ENCODE measurements around the gene ACOT11. TPM values are rescaled to one million over a fixed set of nuclear protein-coding genes. Genes with fewer than 3 reads are reported as not detected.

ACOT11 gene
- total RNA-seq, 2 donors from 2014 or later: 0.67 to 0.78 TPM

- DNase-seq: no peak
Observed at GRCh38 chr1:54559771-54560231, 11.8 kb downstream of the ACOT11 start.

GRCh38 chr1:54564312-54565112, 16.5 kb downstream of the ACOT11 start:
- ATAC-seq (no peak), DNase-seq (no peak)
- Mint-ChIP-seq H3K4me3 (no peak overlapping the region), H3K36me3 (ENCODE audit: low read depth) (no peaks in the 10 kb centered on the region), H3K27me3 (no peaks in the 10 kb centered on the region), H3K27ac (no peak overlapping the region), H3K4me1 (peaks cover 4% of the 10 kb centered on the region)
- H3K9me3 ChIP-seq (ENCODE audit: control insufficient read depth, low read length, poor library complexity, severe bottlenecking): no peaks in the 10 kb centered on the region

More at GRCh38 chr1:54559771-54560231, 11.8 kb downstream of the ACOT11 start:
- Mint-ChIP-seq H3K36me3 (ENCODE audit: low read depth) (peaks cover 3% of the 10 kb centered on the region), H3K27ac (no peak overlapping the region), H3K27me3 (peaks cover 9% of the 10 kb centered on the region), H3K4me3 (no peak overlapping the region), H3K4me1 (peaks cover 7% of the 10 kb centered on the region)
- ATAC-seq: no peak
- no peaks in the 10 kb centered on the region for H3K9me3 ChIP-seq (ENCODE audit: control insufficient read depth, low read length, poor library complexity, severe bottlenecking)

GRCh38 chr1:54565113-54565501, 17.1 kb downstream of the ACOT11 start:
- no peak overlapping the region for H3K27ac Mint-ChIP-seq
- no peaks in the 10 kb centered on the region for H3K9me3 ChIP-seq (ENCODE audit: control insufficient read depth, low read length, poor library complexity, severe bottlenecking)
- H3K4me3 Mint-ChIP-seq: no peak overlapping the region
- no peaks in the 10 kb centered on the region for H3K36me3 Mint-ChIP-seq (ENCODE audit: low read depth)
- DNase-seq: no peak
- H3K4me1 Mint-ChIP-seq: peaks cover 4% of the 10 kb centered on the region
- no peak for ATAC-seq
- no peaks in the 10 kb centered on the region for H3K27me3 Mint-ChIP-seq

GRCh38 chr1:54566438-54567141, 18.6 kb downstream of the ACOT11 start:
- Mint-ChIP-seq H3K4me1 (peaks cover 4% of the 10 kb centered on the region), H3K36me3 (ENCODE audit: low read depth) (no peaks in the 10 kb centered on the region), H3K27me3 (no peaks in the 10 kb centered on the region), H3K27ac (no peak overlapping the region), H3K4me3 (no peak overlapping the region)
- no peaks in the 10 kb centered on the region for H3K9me3 ChIP-seq (ENCODE audit: control insufficient read depth, low read length, poor library complexity, severe bottlenecking)
- ATAC-seq (no peak), DNase-seq (no peak)

- Mint-ChIP-seq H3K4me1 (peaks cover 8% of the 10 kb centered on the region), H3K27ac (no peak overlapping the region), H3K27me3 (peaks cover 6% of the 10 kb centered on the region), H3K36me3 (ENCODE audit: low read depth) (no peaks in the 10 kb centered on the region), H3K4me3 (no peak overlapping the region)
- no peak for DNase-seq
- ATAC-seq: no peak
- H3K9me3 ChIP-seq (ENCODE audit: control insufficient read depth, low read length, poor library complexity, severe bottlenecking): no peaks in the 10 kb centered on the region
Observed at GRCh38 chr1:54567961-54568360, 19.9 kb downstream of the ACOT11 start.

- H3K9me3 ChIP-seq (ENCODE audit: control insufficient read depth, low read length, poor library complexity, severe bottlenecking): no peaks in the 10 kb centered on the region
- ATAC-seq (no peak), DNase-seq (no peak)
- no peak overlapping the region for H3K27ac Mint-ChIP-seq
- no peak overlapping the region for H3K4me3 Mint-ChIP-seq
- H3K36me3 Mint-ChIP-seq (ENCODE audit: low read depth): no peaks in the 10 kb centered on the region
- H3K4me1 Mint-ChIP-seq: peaks cover 8% of the 10 kb centered on the region
- H3K27me3 Mint-ChIP-seq: peaks cover 6% of the 10 kb centered on the region
Observed at GRCh38 chr1:54569339-54569738, 21.3 kb downstream of the ACOT11 start.

GRCh38 chr1:54570161-54570560, 22.1 kb downstream of the ACOT11 start:
- peaks cover 8% of the 10 kb centered on the region for H3K4me1 Mint-ChIP-seq
- ATAC-seq (no peak), DNase-seq (no peak)

GRCh38 chr1:54571326-54571725, 23.3 kb downstream of the ACOT11 start:
- Mint-ChIP-seq H3K4me1 (peaks cover 8% of the 10 kb centered on the region), H3K4me3 (no peak overlapping the region), H3K36me3 (ENCODE audit: low read depth) (no peaks in the 10 kb centered on the region), H3K27me3 (peaks cover 14% of the 10 kb centered on the region), H3K27ac (no peak overlapping the region)
- DNase-seq (no peak), ATAC-seq (no peak)
- H3K9me3 ChIP-seq (ENCODE audit: control insufficient read depth, low read length, poor library complexity, severe bottlenecking): no peaks in the 10 kb centered on the region

More at GRCh38 chr1:54570161-54570560, 22.1 kb downstream of the ACOT11 start:
- H3K4me3 Mint-ChIP-seq: no peak overlapping the region
- no peaks in the 10 kb centered on the region for H3K36me3 Mint-ChIP-seq (ENCODE audit: low read depth)
- peaks cover 14% of the 10 kb centered on the region for H3K27me3 Mint-ChIP-seq
- H3K27ac Mint-ChIP-seq: no peak overlapping the region
- no peaks in the 10 kb centered on the region for H3K9me3 ChIP-seq (ENCODE audit: control insufficient read depth, low read length, poor library complexity, severe bottlenecking)

- peaks cover 14% of the 10 kb centered on the region for H3K27me3 Mint-ChIP-seq
- no peaks in the 10 kb centered on the region for H3K36me3 Mint-ChIP-seq (ENCODE audit: low read depth)
- no peak overlapping the region for H3K27ac Mint-ChIP-seq
- ATAC-seq (no peak), DNase-seq (no peak)
- no peak overlapping the region for H3K4me3 Mint-ChIP-seq
- H3K4me1 Mint-ChIP-seq: peaks cover 8% of the 10 kb centered on the region
- no peaks in the 10 kb centered on the region for H3K9me3 ChIP-seq (ENCODE audit: control insufficient read depth, low read length, poor library complexity, severe bottlenecking)
Observed at GRCh38 chr1:54571803-54572541, 23.9 kb downstream of the ACOT11 start.

- Mint-ChIP-seq H3K4me3 (no peak overlapping the region), H3K27me3 (peaks cover 14% of the 10 kb centered on the region), H3K4me1 (peaks cover 8% of the 10 kb centered on the region), H3K27ac (no peak overlapping the region), H3K36me3 (ENCODE audit: low read depth) (no peaks in the 10 kb centered on the region)
- no peaks in the 10 kb centered on the region for H3K9me3 ChIP-seq (ENCODE audit: control insufficient read depth, low read length, poor library complexity, severe bottlenecking)
- DNase-seq (no peak), ATAC-seq (no peak)
Observed at GRCh38 chr1:54572542-54572850, 24.5 kb downstream of the ACOT11 start.

- H3K9me3 ChIP-seq (ENCODE audit: control insufficient read depth, low read length, poor library complexity, severe bottlenecking): no peaks in the 10 kb centered on the region
- DNase-seq (no peak), ATAC-seq (no peak)
- Mint-ChIP-seq H3K27ac (no peak overlapping the region), H3K27me3 (peaks cover 14% of the 10 kb centered on the region), H3K36me3 (ENCODE audit: low read depth) (no peaks in the 10 kb centered on the region), H3K4me3 (no peak overlapping the region), H3K4me1 (peaks cover 3% of the 10 kb centered on the region)
Observed at GRCh38 chr1:54574158-54574778, 26.2 kb downstream of the ACOT11 start.

- ATAC-seq: no peak
- no peak for DNase-seq
- Mint-ChIP-seq H3K27ac (peak overlapping the region; percentile 21), H3K36me3 (ENCODE audit: low read depth) (no peaks in the 10 kb centered on the region), H3K27me3 (peaks cover 14% of the 10 kb centered on the region), H3K4me3 (no peak overlapping the region), H3K4me1 (peaks cover 3% of the 10 kb centered on the region)
- no peaks in the 10 kb centered on the region for H3K9me3 ChIP-seq (ENCODE audit: control insufficient read depth, low read length, poor library complexity, severe bottlenecking)
Observed at GRCh38 chr1:54575161-54575560, 27.1 kb downstream of the ACOT11 start.

All from T-helper 17 cell (primary cell).